ENCODE data around the gene SPATS2.

- TF ChIP-seq CTCF (IDR thresholded peaks at IDR 0.05; ENCODE audit: insufficient read depth, low read length, poor library complexity, severe bottlenecking) = no peak
- no peak for TF ChIP-seq EZH2phosphoT487 (conservative IDR thresholded peaks at IDR 0.05; ENCODE audit: low read length)
Observed at GRCh38 chr12:49557917-49558215, 190.6 kb downstream of the SPATS2 start.

Data from SU-DHL-6 (cell line).